ENCODE measurements around the gene RRAS2.

GRCh38 chr11:14264966-14265365 lies 94.0 kb downstream of the RRAS2 start:
- TF ChIP-seq TAF1 (IDR thresholded peaks at IDR 0.05; ENCODE audit: borderline replicate concordance, insufficient read depth, low read length) (no peak), SIN3A (IDR thresholded peaks at IDR 0.05; ENCODE audit: borderline replicate concordance, insufficient read depth, low read length) (no peak)
